Measurements from ENCODE around the gene MDC1. TPM values are rescaled to one million over a fixed set of nuclear protein-coding genes. Genes with fewer than 3 reads are reported as not detected.
"Not testable (repeated sequence)": the region's sequence is repeated elsewhere in the genome, so short reads cannot be mapped to it uniquely, and the experiment has no call there.

Gene MDC1
- total and polyA plus RNA-seq, 2 donors (not counting 3 experiments of a cell fraction or from before 2014, with no cell fraction given) = 16.8 to 42.3 TPM

- H2AFZ ChIP-seq (ENCODE audit: low read depth, low read length); DNase-seq (ENCODE audit: low read depth, low spot score); FAIRE-seq; intact Hi-C loops (cut with micrococcal nuclease); dilution Hi-C loops (cut with MboI; ENCODE audit: extremely low pct_ligation_motif_present, low sequenced_read_pairs); H3K9me3 ChIP-seq (replicated peaks; ENCODE audit: control insufficient read depth, insufficient read depth, low read length); H3K27ac ChIP-seq (ENCODE audit: insufficient read depth, low read depth, low read length); H4K20me1 ChIP-seq (replicated peaks; ENCODE audit: control insufficient read depth, extremely low read depth, insufficient read depth, low read length); H3K27me3 ChIP-seq (ENCODE audit: control insufficient read depth in 2 of 2, insufficient read depth in 2 of 2, low read length in 2 of 2); BruUV-seq (replicated peaks); H3K9me1 ChIP-seq (replicated peaks; ENCODE audit: control insufficient read depth, extremely low read depth, insufficient read depth, low read length): not testable (repeated sequence)
- CTCF ChIA-PET = interaction anchor here (0.6 to 9.2 kb wide), 17 partner anchors 8 to 364 kb away, joined by 3 to 296 read pairs (median 5); partner anchors contain the start of genes FLOT1, NRM and VARS2
- peak overlapping the region in 1 of 3 experiments; percentile 76 for H3K4me3 ChIP-seq (replicated peaks in 1 of 3; ENCODE audit: insufficient read depth in 1 of 3, low read depth in 1 of 3, low read length in 3 of 3)
- POLR2A ChIA-PET = interaction anchor here (3.0 kb wide), 1 partner anchor 43 kb away, joined by 34 read pairs; no protein-coding TSS in a partner anchor
- H3K4me1 ChIP-seq (ENCODE audit: control insufficient read depth, extremely low read depth, insufficient read depth, low read length) = peaks cover 33% of the 10 kb centered on the region
- TF ChIP-seq POLR2A (IDR thresholded peaks at IDR 0.05; ENCODE audit: low read depth, low read length) = peak; percentile 39
- peak overlapping the region; percentile 89 for H3K4me2 ChIP-seq (ENCODE audit: insufficient read depth, low read length)
- peak overlapping the region; percentile 55 for H3K9ac ChIP-seq (replicated peaks; ENCODE audit: extremely low read depth, insufficient read depth, low read length)
- peaks cover 60% of the 10 kb centered on the region for H3K79me2 ChIP-seq (ENCODE audit: control insufficient read depth, insufficient read depth, low read length)
- H3K36me3 ChIP-seq (ENCODE audit: control insufficient read depth in 2 of 2, extremely low read depth in 1 of 2, insufficient read depth in 2 of 2, low read length in 2 of 2) = peaks cover 16 to 31% of the 10 kb centered on the region in 2 experiments
These were observed 6.2 kb upstream of the MDC1 start for GRCh38 chr6:30723159-30723842.

- FAIRE-seq = peak; percentile 87
These were observed 5.4 kb upstream of the MDC1 start for GRCh38 chr6:30722280-30723112.

More at GRCh38 chr6:30722280-30723112, 5.4 kb upstream of the MDC1 start:
- H3K9me3 ChIP-seq (replicated peaks; ENCODE audit: control insufficient read depth, insufficient read depth, low read length) = no peaks in the 10 kb centered on the region
- peaks cover 7% of the 10 kb centered on the region for H4K20me1 ChIP-seq (replicated peaks; ENCODE audit: control insufficient read depth, extremely low read depth, insufficient read depth, low read length)
- peaks cover 16 to 31% of the 10 kb centered on the region in 2 experiments for H3K36me3 ChIP-seq (ENCODE audit: control insufficient read depth in 2 of 2, extremely low read depth in 1 of 2, insufficient read depth in 2 of 2, low read length in 2 of 2)
- H3K27ac ChIP-seq (ENCODE audit: insufficient read depth, low read depth, low read length) = no peak overlapping the region
- peak overlapping the region in 2 of 3 experiments; percentile 76 to 94 for H3K4me3 ChIP-seq (replicated peaks in 1 of 3; ENCODE audit: insufficient read depth in 1 of 3, low read depth in 1 of 3, low read length in 3 of 3)
- H3K9me1 ChIP-seq (replicated peaks; ENCODE audit: control insufficient read depth, extremely low read depth, insufficient read depth, low read length) = no peaks in the 10 kb centered on the region
- ChIA-PET CTCF (interaction anchor here (0.6 to 9.2 kb wide), 22 partner anchors 9 to 365 kb away, joined by 3 to 296 read pairs (median 5); partner anchors contain the start of genes DHX16, FLOT1, NRM and VARS2), POLR2A (interaction anchor here (1.6 to 3.0 kb wide), 2 partner anchors 22 to 42 kb away, joined by 3 to 34 read pairs; partner anchors contain the start of gene IER3)
- peak overlapping the region; percentile 89 for H3K4me2 ChIP-seq (ENCODE audit: insufficient read depth, low read length)
- DNase-seq (ENCODE audit: low read depth, low spot score) = peak; percentile 82
- dilution Hi-C loops (cut with MboI; ENCODE audit: extremely low pct_ligation_motif_present, low sequenced_read_pairs) (no loop called here), intact Hi-C loops (cut with micrococcal nuclease) (loop anchor here (1.0 kb wide), 1 partner anchor 43 kb away; no protein-coding TSS in a partner anchor)
- H3K9ac ChIP-seq (replicated peaks; ENCODE audit: extremely low read depth, insufficient read depth, low read length) = peak overlapping the region; percentile 79
- H2AFZ ChIP-seq (ENCODE audit: low read depth, low read length) = no peak overlapping the region
- BruUV-seq (replicated peaks) = no TSS peak
- peaks cover 37% of the 10 kb centered on the region for H3K4me1 ChIP-seq (ENCODE audit: control insufficient read depth, extremely low read depth, insufficient read depth, low read length)
- TF ChIP-seq POLR2A (IDR thresholded peaks at IDR 0.05; ENCODE audit: low read depth, low read length) (peak; percentile 76), CTCF (IDR thresholded peaks at IDR 0.05; ENCODE audit: extremely low read depth in 1 of 2, insufficient read depth in 1 of 2, low read depth in 1 of 2, low read length in 2 of 2) (peak; percentile 83 to 87), EZH2 (IDR thresholded peaks at IDR 0.05; ENCODE audit: borderline replicate concordance, low read depth, low read length, severe bottlenecking) (no peak), FOS (IDR thresholded peaks at IDR 0.05; ENCODE audit: borderline replicate concordance, insufficient read depth, low read length) (no peak), POLR2AphosphoS5 (IDR thresholded peaks at IDR 0.05; ENCODE audit: insufficient read depth, low read depth, low read length) (peak; percentile 36), GATA2 (IDR thresholded peaks at IDR 0.05; ENCODE audit: insufficient read depth, insufficient read length, low read depth, low read length) (no peak), MYC (IDR thresholded peaks at IDR 0.05; ENCODE audit: low read depth, low read length) (no peak), MAX (IDR thresholded peaks at IDR 0.05; ENCODE audit: insufficient read depth, insufficient read length) (no peak), JUN (IDR thresholded peaks at IDR 0.05; ENCODE audit: borderline replicate concordance, insufficient read depth, insufficient read length, low read depth) (no peak)
- H3K27me3 ChIP-seq (ENCODE audit: control insufficient read depth in 2 of 2, insufficient read depth in 2 of 2, low read length in 2 of 2) = no peaks in the 10 kb centered on the region
- H3K79me2 ChIP-seq (ENCODE audit: control insufficient read depth, insufficient read depth, low read length) = peaks cover 60% of the 10 kb centered on the region

Data from endothelial cell of umbilical vein (primary cell).